Activated gamma-delta T cell (primary cell): ENCODE data around the gene SYTL1.
"Not testable (repeated sequence)": the region's sequence is repeated elsewhere in the genome, so short reads cannot be mapped to it uniquely, and the experiment has no call there.

Experiments
- DNase-seq: peaks from one replicate; lab custom pipeline; 2025; lab: John Stamatoyannopoulos, UW

Gene SYTL1

GRCh38 chr1:27383039-27383605, 41.3 kb downstream of the SYTL1 start, which contains the start of gene CD164L2:
CD164L2 (minus strand) TSS chr1:27383333; CDS start chr1:27383239, 94 bp downstream.
- peak; percentile 24 for DNase-seq

DNA sequence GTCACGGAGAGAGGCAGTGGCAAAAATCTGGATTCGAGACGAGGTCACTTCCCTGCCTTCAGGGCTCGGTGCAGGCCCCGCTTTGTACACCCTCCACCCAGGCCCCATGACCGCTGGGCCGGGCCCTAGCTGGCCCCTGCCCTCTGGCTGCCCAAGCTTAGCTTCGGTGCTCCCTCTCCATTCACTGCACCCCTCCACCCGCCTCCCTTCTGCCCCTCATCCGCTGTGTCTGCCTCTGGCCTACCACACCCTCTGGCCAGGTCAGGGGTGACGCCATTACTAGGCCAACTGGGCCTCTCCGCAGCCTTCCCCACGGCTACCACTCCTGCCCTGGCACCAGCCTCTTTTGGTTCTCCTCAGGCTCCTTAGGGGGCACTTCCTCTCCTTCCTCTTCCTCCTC, 41.8 kb downstream of the SYTL1 start:
- DNase-seq, result no peak

- not testable (repeated sequence) for DNase-seq
These were observed 43.0 kb downstream of the SYTL1 start for GRCh38 chr1:27384797-27385196.

DNA sequence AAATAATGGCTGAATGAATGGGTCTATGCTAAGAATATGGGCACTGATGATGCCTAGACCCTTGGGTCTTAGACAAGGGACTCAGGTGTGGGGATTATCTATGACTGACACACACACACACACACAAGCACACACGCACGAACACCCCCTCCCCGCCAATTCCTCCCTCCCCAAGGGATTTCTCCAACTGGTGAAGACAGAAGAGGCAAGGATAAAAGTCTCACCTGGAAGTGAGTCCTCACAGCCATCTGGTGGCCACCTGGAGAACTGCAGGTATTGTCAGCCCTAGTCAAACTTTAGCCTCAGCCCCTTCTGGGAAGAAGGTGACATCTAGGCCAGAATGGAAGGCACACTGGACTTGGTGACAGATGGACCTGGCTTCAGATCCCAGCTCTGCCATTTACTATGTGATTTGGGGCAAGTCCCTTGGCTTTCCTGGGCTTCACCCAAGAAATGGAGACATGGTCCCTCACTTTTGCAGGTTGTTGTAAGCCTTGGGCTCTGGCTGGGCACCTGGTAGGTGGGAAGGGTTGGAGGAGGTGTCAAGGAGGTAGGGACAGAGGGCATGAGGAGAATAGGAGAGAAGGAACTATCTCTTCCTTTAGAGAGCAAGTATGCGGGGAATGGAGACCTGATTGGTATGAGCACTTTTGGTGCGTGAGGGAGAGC, 46.6 kb downstream of the SYTL1 start:
- DNase-seq, result no peak

GRCh38 chr1:27391511-27392095, 49.8 kb downstream of the SYTL1 start:
- DNase-seq, result no peak

GRCh38 chr1:27392096-27392777, 50.4 kb downstream of the SYTL1 start, which contains the start of gene GPR3:
GPR3 (plus strand) TSS chr1:27392622; CDS start chr1:27393799, 1,177 bp downstream.
- peak; percentile 90 for DNase-seq

DNA sequence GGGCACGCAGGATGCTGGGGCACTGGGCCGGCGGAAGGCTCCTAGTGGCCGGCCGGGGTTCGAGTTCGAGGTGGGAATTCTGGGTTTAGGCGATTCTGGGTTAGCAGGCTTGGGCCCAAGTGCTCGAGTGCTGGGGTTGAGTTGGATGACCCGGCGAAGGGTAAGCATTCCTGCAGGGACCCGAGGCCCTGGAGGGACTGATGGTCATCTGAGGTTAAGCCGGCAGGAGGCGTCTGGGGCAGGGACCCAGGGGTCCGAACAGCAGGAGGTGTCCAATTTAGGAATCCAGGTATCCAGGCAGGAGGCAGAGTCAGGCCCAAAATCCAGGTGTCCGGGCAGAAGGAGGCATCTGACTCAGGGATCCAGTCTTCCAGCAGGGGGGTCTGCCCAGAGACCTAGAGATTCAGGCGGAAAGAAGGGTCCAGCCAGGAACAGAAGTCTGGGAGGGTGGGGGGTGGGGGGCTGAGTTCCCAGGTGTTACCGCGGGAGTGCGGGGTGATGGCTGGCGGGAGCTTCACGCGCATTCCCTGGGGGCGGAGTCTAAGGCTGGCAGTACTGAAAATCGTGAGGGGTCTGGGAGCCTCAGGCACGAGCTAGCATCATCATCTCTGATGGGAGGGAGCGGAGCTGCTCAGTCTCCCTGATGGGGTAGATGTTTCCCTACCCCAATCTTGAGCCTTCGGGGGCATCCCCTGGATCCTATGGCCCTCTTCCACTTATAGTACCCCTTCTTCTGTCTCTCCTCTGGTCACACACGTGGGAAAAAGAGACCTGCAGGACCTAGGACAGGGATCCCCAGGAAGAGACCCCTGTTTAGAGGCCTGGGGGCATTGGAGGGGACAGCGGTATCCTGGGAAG, 51.2 kb downstream of the SYTL1 start:
- DNase-seq, result no peak

DNA sequence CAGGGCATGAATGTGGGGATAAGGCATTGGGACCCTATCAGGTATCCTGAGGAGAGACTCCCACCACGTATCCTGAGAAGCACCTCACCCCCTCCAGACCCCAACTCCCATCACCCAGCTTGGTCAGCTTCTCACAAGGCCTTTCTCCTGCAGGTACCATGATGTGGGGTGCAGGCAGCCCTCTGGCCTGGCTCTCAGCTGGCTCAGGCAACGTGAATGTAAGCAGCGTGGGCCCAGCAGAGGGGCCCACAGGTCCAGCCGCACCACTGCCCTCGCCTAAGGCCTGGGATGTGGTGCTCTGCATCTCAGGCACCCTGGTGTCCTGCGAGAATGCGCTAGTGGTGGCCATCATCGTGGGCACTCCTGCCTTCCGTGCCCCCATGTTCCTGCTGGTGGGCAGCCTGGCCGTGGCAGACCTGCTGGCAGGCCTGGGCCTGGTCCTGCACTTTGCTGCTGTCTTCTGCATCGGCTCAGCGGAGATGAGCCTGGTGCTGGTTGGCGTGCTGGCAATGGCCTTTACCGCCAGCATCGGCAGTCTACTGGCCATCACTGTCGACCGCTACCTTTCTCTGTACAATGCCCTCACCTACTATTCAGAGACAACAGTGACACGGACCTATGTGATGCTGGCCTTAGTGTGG, 51.9 kb downstream of the SYTL1 start:
- no peak for DNase-seq

DNA sequence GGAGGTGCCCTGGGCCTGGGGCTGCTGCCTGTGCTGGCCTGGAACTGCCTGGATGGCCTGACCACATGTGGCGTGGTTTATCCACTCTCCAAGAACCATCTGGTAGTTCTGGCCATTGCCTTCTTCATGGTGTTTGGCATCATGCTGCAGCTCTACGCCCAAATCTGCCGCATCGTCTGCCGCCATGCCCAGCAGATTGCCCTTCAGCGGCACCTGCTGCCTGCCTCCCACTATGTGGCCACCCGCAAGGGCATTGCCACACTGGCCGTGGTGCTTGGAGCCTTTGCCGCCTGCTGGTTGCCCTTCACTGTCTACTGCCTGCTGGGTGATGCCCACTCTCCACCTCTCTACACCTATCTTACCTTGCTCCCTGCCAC, 52.4 kb downstream of the SYTL1 start:
- no peak for DNase-seq

DNA sequence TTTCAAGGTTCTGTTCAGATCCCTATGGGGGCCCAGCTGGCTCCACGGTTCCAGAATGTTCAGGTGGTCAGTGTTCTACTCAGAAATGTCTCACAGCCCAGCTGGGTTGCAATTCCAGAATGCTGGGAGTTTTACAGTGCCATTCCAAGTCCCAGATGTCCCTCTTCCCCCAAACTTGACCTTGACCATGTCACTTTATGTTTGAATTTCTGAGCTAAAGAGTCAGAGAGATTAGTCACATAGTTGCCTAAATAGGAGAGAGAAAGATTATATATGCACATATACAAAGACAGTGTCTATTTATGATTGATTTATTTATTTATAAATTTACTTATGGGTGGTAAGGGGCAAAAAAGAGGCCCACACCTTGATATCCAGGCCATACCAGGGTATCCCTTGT, 53.1 kb downstream of the SYTL1 start:
- no peak for DNase-seq

GRCh38 chr1:27395441-27396195, 53.8 kb downstream of the SYTL1 start:
- peak; percentile 40 for DNase-seq

DNA sequence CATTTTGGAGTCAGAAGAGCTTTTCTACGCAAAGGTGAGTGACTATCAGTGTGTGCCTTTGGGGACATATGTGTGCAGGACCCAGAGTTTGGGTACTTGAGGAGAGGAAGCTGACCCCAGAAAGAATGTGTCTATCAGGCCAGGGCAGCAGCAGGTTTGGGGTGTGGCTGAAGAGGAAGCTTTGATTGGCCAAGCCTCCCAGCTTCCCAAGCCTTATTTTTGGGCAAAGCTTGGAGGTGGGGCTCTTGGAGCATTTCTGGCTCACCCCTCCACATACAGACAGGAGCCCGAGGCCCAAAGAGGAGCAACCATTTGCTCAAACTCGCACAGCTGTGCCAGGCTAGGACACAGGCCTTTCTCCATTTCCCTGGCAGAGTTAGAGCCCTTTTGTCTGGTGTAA, 55.3 kb downstream of the SYTL1 start:
- no peak for DNase-seq

GRCh38 chr1:27397749-27398148, 55.9 kb downstream of the SYTL1 start:
- no peak for DNase-seq

DNA sequence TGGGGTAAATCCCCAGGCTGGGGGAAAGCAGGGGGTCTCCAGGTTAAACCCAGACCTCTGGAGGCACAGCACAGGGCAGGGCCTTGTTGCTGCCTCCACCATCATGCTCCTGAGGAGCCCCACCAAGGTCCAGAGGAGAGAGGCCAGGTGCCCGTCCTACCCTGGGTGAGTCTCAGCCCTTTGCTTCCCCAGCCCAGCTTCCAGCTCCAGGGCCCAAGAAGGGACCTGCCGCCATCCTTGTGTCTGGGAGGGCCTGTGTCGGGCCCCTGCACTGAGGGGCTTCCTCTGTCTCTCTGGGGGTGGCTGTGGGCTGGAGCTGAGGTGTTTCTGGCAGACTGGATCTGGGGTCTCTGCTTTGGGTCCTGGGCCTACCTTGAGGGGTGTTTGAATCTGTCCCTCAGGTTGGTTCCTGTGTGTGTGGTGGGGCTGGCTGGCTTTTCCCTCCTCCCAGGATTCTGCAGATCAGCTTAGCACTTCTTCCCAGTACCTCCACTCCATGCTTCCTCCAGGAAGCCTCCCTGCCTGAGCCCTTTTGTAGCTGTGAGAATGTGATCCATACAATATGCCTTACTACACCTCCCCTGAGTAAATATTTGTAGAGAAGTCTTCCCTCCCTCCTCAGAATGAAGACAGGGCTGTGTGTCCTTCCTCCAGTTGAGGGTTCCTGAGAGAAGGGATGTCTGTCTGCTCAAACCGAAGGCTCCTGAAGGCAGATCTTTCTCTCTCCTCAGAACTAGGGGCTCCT, 56.8 kb downstream of the SYTL1 start:
- DNase-seq, result no peak

GRCh38 chr1:27399251-27400025, 57.6 kb downstream of the SYTL1 start:
- no peak for DNase-seq

DNA sequence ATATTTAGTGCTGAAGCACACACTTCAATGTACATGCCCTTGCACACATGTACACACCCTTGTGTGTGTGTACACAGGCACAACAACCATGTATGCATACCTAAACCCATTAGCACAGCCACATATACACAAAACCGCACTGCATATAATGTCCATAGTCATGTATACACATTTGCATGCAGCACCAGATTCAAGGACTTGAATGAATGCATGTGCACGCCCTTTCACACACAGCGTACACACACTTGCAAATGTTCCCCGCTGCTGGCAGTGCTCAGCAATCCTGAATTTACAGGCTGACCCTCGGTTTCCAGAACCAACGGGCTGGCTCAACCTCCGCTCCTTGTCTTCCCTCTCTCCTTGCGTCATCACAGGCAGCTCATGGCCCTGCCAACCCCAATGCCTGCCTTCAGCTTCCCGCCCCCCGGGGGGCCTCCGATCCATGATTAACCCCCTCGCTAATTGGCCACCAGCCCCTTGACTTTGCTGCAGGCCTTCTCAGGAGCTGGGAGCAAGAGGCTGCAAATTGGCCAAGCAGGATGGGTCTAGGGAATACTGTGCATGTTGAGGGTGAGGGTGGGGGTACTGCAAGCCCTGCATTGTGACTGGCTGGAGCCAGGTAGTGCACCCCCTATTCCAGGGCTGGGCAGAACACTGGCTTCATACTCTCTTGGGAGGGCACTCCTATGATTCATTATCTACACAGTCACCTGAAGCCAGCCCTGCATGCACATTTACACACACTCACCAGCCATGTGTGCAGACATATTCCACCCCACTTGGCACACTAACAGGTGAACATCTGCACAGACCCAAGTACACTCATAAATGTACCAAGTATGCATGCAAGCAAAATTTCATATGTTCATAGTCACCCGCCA, 58.5 kb downstream of the SYTL1 start:
- DNase-seq, result no peak

GRCh38 chr1:27400963-27401341, 59.1 kb downstream of the SYTL1 start:
- DNase-seq, result no peak

GRCh38 chr1:27402349-27402754, 60.5 kb downstream of the SYTL1 start:
- DNase-seq, result no peak
